Calu3 (cell line): ENCODE measurements around the gene ATP1A2. TPM values are rescaled to one million over a fixed set of nuclear protein-coding genes. Genes with fewer than 3 reads are reported as not detected.

ENCODE experiments used
- BruUV-seq: library from RNA; stranded (reverse); fragments of 400-500 nt; replicated peaks from 2 replicates; lab custom pipeline; 2021; lab: Mats Ljungman, UMichigan
- CTCF ChIA-PET: fragments of 300-600 bp; sonication (Branson Sonifier 250); formaldehyde crosslinking; loops from one replicate; lab custom pipeline; 2022; ENCODE audit warnings: antibody characterized with exemption; lab: Charles Lee
- DNase-seq: peaks from one replicate; pipeline ENCODE4 v3.0.0; 2022
- H3K27ac Mint-ChIP-seq: one replicate; pipeline ENCODE4 v1.8.0; 2022; ENCODE audit warnings: mixed read lengths; ENCODE audit not compliant: unreplicated experiment
- H3K27me3 Mint-ChIP-seq: one replicate; pipeline ENCODE4 v1.8.0; 2022; ENCODE audit warnings: mixed read lengths; ENCODE audit not compliant: unreplicated experiment
- H3K36me3 Mint-ChIP-seq: one replicate; pipeline ENCODE4 v1.8.0; 2022; ENCODE audit warnings: mild to moderate bottlenecking, moderate library complexity, mixed read lengths; ENCODE audit not compliant: insufficient read depth, unreplicated experiment
- H3K4me1 Mint-ChIP-seq: one replicate; pipeline ENCODE4 v1.8.0; 2022; ENCODE audit warnings: mild to moderate bottlenecking, low read depth, mixed read lengths; ENCODE audit not compliant: unreplicated experiment
- H3K4me3 Mint-ChIP-seq: one replicate; pipeline ENCODE4 v1.8.0; 2022; ENCODE audit warnings: mild to moderate bottlenecking, low read depth, moderate library complexity, mixed read lengths; ENCODE audit not compliant: unreplicated experiment
- H3K9me3 Mint-ChIP-seq: one replicate; pipeline ENCODE4 v1.8.0; 2022; ENCODE audit warnings: low read depth, mixed read lengths; ENCODE audit not compliant: unreplicated experiment
- intact Hi-C: fragments of 100-400 bp; cut with micrococcal nuclease; formaldehyde crosslinking; loops from one replicate; pipeline ENCODE4 v1.10.0; 2022; ENCODE audit not compliant: unreplicated experiment
- total RNA-seq: library from RNA; stranded (reverse); gene quantifications from 2 replicates; pipeline ENCODE4 v1.2.3, GENCODE V29; 2022
- TF ChIP-seq, protein P1 (sequence below): fragments of 200-600 bp; IDR thresholded peaks from one replicate; pipeline ENCODE4 v1.8.0; 2022; ENCODE audit warnings: antibody characterized with exemption; ENCODE audit not compliant: unreplicated experiment

The ATP1A2 gene
- total RNA-seq, 1 experiment from 2014 or later = not detected

DNA sequence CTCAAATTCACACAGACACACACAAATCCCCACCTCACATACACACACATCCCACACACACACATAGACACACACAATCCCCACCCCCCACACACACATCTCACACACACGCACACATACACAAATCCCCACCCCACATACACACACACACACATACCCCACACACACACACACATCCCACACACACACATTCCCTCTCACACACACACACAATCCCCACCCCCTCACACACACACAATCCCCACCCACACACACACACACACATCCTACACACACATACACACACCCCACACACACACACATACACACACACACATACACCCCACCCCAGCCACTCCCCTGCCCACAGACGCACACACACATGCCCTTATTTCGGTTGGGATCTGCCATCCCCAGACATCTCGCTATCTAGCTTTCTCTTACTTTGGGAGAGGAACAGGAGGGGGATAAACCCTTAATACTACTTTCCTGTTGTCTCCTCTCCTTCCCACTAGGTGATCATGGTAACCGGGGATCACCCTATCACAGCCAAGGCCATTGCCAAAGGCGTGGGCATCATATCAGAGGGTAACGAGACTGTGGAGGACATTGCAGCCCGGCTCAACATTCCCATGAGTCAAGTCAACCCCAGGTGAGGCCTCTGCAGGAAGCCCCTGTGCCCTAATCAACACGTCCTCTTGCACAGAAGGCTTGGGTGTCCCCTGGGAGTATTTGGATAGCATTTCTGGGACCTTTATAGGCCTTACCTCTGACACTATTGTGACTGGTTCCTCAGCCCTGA is 18.6 kb downstream of the ATP1A2 start:
- H3K4me1 Mint-ChIP-seq = no peaks in the 10 kb centered on the region
- no peak overlapping the region for H3K4me3 Mint-ChIP-seq
- H3K9me3 Mint-ChIP-seq = no peaks in the 10 kb centered on the region
- TF ChIP-seq, protein P1, sequence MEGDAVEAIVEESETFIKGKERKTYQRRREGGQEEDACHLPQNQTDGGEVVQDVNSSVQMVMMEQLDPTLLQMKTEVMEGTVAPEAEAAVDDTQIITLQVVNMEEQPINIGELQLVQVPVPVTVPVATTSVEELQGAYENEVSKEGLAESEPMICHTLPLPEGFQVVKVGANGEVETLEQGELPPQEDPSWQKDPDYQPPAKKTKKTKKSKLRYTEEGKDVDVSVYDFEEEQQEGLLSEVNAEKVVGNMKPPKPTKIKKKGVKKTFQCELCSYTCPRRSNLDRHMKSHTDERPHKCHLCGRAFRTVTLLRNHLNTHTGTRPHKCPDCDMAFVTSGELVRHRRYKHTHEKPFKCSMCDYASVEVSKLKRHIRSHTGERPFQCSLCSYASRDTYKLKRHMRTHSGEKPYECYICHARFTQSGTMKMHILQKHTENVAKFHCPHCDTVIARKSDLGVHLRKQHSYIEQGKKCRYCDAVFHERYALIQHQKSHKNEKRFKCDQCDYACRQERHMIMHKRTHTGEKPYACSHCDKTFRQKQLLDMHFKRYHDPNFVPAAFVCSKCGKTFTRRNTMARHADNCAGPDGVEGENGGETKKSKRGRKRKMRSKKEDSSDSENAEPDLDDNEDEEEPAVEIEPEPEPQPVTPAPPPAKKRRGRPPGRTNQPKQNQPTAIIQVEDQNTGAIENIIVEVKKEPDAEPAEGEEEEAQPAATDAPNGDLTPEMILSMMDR = no peak
- H3K27ac Mint-ChIP-seq = no peak overlapping the region
- H3K36me3 Mint-ChIP-seq = no peaks in the 10 kb centered on the region
- H3K27me3 Mint-ChIP-seq = peaks cover 94% of the 10 kb centered on the region
- no TSS peak for BruUV-seq
- intact Hi-C loops = no loop called here
- no peak for DNase-seq
- CTCF ChIA-PET = no interaction called here

DNA sequence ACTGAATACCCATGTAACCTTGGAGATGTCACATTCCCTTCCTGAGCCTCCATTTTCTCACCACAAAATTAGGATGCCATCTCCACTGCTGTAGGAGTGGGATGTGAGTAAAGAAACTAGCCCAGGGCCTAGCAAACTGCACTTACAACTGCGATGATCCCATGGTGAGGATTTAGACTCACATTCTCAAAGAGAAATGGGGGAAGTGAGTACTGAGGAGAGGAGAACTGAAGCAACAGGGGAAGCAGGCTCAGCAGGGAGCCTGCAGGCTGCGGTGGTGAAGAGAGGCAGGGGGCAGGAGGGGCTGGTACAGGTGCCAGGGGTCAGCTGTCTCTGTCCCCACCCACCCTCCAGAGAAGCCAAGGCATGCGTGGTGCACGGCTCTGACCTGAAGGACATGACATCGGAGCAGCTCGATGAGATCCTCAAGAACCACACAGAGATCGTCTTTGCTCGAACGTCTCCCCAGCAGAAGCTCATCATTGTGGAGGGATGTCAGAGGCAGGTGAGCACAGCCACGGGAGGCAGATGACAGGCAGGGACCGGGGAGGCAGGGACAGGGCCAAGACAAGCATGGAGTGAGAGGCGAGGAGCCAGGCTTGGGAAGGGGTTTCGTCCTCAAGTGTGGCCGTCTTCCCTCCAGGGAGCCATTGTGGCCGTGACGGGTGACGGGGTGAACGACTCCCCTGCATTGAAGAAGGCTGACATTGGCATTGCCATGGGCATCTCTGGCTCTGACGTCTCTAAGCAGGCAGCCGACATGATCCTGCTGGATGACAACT is 19.4 kb downstream of the ATP1A2 start:
- Mint-ChIP-seq H3K27ac (no peak overlapping the region), H3K4me3 (no peak overlapping the region), H3K9me3 (no peaks in the 10 kb centered on the region), H3K27me3 (peaks cover 94% of the 10 kb centered on the region), H3K36me3 (no peaks in the 10 kb centered on the region), H3K4me1 (no peaks in the 10 kb centered on the region)
- intact Hi-C loops = no loop called here
- CTCF ChIA-PET = no interaction called here
- TF ChIP-seq, protein P1 = no peak
- no TSS peak for BruUV-seq
- DNase-seq = no peak

DNA sequence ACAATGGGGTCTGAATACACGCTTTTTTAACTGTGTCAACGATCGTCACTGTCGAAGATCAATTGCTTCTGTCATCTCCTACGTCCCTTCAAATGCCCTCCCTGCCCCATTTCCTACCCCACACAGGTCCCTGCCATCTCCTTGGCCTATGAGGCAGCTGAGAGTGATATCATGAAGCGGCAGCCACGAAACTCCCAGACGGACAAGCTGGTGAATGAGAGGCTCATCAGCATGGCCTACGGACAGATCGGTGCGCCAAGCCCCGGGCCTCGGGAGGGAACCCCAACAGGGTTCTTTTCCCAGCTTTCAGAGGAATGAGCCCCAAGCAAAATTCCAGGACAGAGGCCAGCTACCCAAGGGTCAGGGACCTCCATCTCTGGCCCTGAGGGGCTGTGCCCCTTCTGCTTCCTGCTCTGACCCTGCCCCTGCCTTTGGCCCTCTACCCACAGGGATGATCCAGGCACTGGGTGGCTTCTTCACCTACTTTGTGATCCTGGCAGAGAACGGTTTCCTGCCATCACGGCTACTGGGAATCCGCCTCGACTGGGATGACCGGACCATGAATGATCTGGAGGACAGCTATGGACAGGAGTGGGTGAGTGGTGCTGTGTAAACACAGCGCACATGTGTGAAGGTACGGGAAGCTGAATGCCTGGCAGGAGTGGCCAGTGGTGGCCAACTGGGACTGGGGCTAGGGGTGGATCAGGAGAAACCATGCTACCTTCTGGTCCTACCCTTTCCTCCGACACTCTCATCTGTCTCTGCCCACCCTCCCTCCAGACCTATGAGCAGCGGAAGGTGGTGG is 20.8 kb downstream of the ATP1A2 start:
- Mint-ChIP-seq H3K4me3 (no peak overlapping the region), H3K36me3 (no peaks in the 10 kb centered on the region), H3K4me1 (no peaks in the 10 kb centered on the region), H3K27me3 (peaks cover 94% of the 10 kb centered on the region), H3K9me3 (no peaks in the 10 kb centered on the region), H3K27ac (no peak overlapping the region)
- CTCF ChIA-PET = no interaction called here
- BruUV-seq = no TSS peak
- TF ChIP-seq, protein P1 = no peak
- intact Hi-C loops = no loop called here
- DNase-seq = no peak

DNA sequence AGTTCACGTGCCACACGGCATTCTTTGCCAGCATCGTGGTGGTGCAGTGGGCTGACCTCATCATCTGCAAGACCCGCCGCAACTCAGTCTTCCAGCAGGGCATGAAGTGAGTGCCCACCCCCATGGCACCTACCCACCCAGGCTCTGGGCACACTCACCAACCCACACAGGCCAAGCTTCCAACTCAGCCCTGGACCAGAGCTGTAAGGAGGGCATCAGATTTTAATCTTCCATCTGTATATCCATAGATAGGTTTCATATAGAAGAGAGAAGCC is 21.3 kb downstream of the ATP1A2 start:
- no peak for DNase-seq
- H3K4me3 Mint-ChIP-seq = no peak overlapping the region
- H3K36me3 Mint-ChIP-seq = no peaks in the 10 kb centered on the region
- no TSS peak for BruUV-seq
- H3K27me3 Mint-ChIP-seq = peaks cover 94% of the 10 kb centered on the region
- TF ChIP-seq, protein P1 = no peak
- H3K4me1 Mint-ChIP-seq = no peaks in the 10 kb centered on the region
- no peak overlapping the region for H3K27ac Mint-ChIP-seq
- no peaks in the 10 kb centered on the region for H3K9me3 Mint-ChIP-seq
- intact Hi-C loops = no loop called here
- CTCF ChIA-PET = no interaction called here
